Activated naive CD8-positive, alpha-beta T cell (primary cell): Measurements from ENCODE around the gene RNASET2.
"Not testable (repeated sequence)": the region's sequence is repeated elsewhere in the genome, so short reads cannot be mapped to it uniquely, and the experiment has no call there.

ENCODE experiments used
- H3K27ac Mint-ChIP-seq: one replicate; pipeline ENCODE4 v1.8.0; 2021; ENCODE audit warnings: mixed read lengths
- H3K27me3 Mint-ChIP-seq: one replicate; pipeline ENCODE4 v1.8.0; 2021; ENCODE audit warnings: mixed read lengths
- H3K36me3 Mint-ChIP-seq: one replicate; pipeline ENCODE4 v1.8.0; 2021; ENCODE audit warnings: mixed read lengths
- H3K4me1 Mint-ChIP-seq: one replicate; pipeline ENCODE4 v1.8.0; 2021; ENCODE audit warnings: low read depth, mixed read lengths
- H3K4me3 Mint-ChIP-seq: one replicate; pipeline ENCODE4 v1.8.0; 2021; ENCODE audit warnings: mild to moderate bottlenecking, mixed read lengths
- H3K9me3 Mint-ChIP-seq: one replicate; pipeline ENCODE4 v1.8.0; 2021; ENCODE audit warnings: low read depth, mixed read lengths

RNASET2 gene

GRCh38 chr6:166955865-166956443 is 396 bp downstream of the RNASET2 start:
- peaks cover 74% of the 10 kb centered on the region for H3K4me1 Mint-ChIP-seq
- no peaks in the 10 kb centered on the region for H3K27me3 Mint-ChIP-seq
- H3K36me3 Mint-ChIP-seq, result no peaks in the 10 kb centered on the region
- H3K27ac Mint-ChIP-seq, result peak overlapping the region; percentile 91
- peak overlapping the region; percentile 93 for H3K4me3 Mint-ChIP-seq
- no peaks in the 10 kb centered on the region for H3K9me3 Mint-ChIP-seq

DNA sequence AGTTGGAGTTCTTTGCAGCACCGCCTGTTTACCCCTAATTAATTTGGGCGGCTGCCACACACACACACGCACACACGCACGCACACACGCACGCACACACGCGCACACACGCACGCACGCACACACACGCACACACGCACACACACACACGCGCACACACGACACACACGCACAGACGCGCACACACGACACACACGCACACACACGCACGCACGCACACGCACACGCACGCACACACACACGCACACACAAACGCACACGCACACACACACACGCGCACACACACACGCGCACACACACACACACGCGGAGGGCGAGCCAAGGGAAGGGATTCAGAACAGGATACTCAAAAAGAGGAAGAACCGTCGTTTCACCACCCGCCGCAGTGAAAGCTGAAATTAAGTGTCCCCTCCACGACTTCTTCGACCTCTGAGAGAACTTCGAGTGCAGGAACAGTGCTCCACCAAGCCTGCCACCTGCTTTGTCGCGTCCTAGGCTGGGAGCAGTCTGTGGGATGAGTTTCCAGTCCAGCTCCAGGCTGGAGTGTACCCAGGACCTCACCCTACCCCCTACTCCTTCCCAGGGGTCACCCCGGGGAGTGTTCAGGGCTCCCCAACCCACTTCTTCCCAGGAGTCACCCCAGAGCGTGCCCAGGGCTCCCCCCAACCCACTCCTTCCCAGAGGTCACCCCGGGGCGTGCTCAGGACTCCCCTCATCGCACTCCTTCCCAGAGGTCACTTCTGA is 1.1 kb downstream of the RNASET2 start:
- Mint-ChIP-seq H3K27ac (peak overlapping the region; percentile 91), H3K36me3 (peaks cover 4% of the 10 kb centered on the region), H3K27me3 (no peaks in the 10 kb centered on the region), H3K9me3 (no peaks in the 10 kb centered on the region), H3K4me1 (peaks cover 77% of the 10 kb centered on the region), H3K4me3 (peak overlapping the region; percentile 93)

DNA sequence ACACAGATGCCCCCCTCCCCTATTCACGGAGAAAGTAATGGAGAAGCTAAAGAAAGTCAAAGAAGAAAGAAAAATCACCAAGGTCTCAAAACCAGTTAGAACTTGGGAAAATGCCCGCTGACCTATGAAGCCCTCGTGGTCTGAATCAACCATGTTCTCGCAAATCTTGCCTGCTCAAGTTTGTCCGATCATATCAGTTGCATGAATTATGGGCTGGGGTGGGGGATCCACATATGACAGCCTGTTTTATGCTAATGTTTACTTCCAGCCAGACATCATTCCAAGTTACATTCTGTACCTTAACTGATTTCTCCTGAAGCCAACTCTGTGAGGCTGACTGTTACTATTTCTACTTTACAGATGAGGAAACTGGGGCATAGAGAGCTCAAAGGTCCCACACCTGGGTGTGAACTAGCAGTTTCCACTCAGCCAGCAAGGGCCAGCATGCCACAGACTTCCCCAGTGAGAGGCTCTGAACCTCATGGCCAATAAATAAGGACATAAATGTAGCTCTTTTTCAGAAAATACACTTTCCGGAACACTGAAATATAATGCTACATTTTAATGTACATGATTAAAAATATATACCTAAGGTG is 2.1 kb downstream of the RNASET2 start:
- H3K27ac Mint-ChIP-seq, result peak overlapping the region; percentile 93
- peaks cover 4% of the 10 kb centered on the region for H3K36me3 Mint-ChIP-seq
- peaks cover 77% of the 10 kb centered on the region for H3K4me1 Mint-ChIP-seq
- H3K27me3 Mint-ChIP-seq, result no peaks in the 10 kb centered on the region
- no peaks in the 10 kb centered on the region for H3K9me3 Mint-ChIP-seq
- H3K4me3 Mint-ChIP-seq, result peak overlapping the region; percentile 93

DNA sequence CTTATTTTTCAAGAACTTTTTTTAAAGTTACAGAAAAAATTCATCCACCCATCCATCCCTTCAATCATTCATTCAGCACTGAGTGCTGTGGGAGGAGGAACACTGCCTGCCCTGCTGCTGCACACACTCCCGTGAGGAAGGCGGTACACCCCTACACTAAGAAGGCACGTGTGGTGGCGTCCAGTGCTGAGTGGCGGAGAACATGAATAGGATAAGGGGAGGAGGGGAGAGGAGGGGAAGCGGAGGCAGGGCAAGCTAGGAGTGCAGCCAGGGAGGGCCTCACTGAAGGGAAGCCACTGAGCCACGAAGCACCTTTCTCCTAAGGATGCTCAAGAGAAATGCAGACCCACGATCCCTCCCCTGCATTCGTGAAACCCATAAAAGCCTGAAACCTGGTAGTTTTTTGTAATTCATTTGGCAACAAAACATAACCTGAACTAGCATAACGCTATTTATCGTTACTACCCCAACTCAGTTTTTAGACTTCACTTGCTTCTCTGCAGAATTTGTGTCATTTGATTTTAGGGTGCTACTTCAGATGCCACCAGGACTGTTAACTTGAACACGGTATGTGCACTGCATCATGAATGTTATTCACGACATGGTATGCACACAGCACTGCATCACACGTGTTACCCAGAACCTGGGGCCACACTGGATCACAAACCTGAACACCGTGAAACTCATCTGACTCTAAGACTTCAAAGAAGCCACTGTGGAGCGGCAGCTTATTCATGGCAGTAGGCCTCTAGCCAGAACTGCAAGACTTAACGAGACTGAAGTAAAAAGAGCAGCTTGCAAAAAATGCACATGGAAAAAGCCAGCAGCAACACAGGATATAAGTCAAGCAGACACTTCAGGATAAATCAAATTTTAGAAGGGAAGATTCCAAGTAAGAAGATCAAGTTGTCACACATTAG is 3.5 kb downstream of the RNASET2 start:
- H3K27me3 Mint-ChIP-seq, result no peaks in the 10 kb centered on the region
- peak overlapping the region; percentile 93 for H3K4me3 Mint-ChIP-seq
- H3K36me3 Mint-ChIP-seq, result peaks cover 4% of the 10 kb centered on the region

GRCh38 chr6:166952121-166952520 is 4.2 kb downstream of the RNASET2 start:
- Mint-ChIP-seq H3K27ac (peak overlapping the region; percentile 85), H3K4me3 (peak overlapping the region; percentile 68), H3K9me3 (no peaks in the 10 kb centered on the region), H3K4me1 (peaks cover 61% of the 10 kb centered on the region), H3K27me3 (no peaks in the 10 kb centered on the region), H3K36me3 (peaks cover 4% of the 10 kb centered on the region)

More for the DNA sequence above, 3.5 kb downstream of the RNASET2 start:
- peaks cover 66% of the 10 kb centered on the region for H3K4me1 Mint-ChIP-seq
- peak overlapping the region; percentile 93 for H3K27ac Mint-ChIP-seq
- no peaks in the 10 kb centered on the region for H3K9me3 Mint-ChIP-seq

DNA sequence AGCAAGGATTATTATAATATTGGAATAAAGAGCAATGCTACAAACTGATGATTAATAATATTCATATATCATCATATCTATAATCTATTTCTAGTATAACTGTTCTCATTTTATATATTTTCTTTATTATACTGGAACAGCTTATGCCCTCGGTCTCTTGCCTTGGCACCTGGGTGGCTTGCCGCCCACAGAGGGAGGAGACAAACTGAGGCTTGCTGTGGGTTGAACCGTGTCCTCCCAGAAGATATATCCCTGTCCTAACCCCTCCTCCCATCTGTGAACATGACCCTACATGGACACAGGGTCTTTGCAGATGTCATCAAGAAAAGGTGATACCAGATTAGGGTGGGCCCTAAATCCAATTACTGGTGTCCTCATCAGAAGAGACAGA is 4.7 kb downstream of the RNASET2 start:
- H3K36me3 Mint-ChIP-seq, result peaks cover 4% of the 10 kb centered on the region
- H3K4me1 Mint-ChIP-seq, result peaks cover 61% of the 10 kb centered on the region
- no peaks in the 10 kb centered on the region for H3K9me3 Mint-ChIP-seq
- peak overlapping the region; percentile 82 for H3K4me3 Mint-ChIP-seq
- peak overlapping the region; percentile 95 for H3K27ac Mint-ChIP-seq
- H3K27me3 Mint-ChIP-seq, result no peaks in the 10 kb centered on the region

DNA sequence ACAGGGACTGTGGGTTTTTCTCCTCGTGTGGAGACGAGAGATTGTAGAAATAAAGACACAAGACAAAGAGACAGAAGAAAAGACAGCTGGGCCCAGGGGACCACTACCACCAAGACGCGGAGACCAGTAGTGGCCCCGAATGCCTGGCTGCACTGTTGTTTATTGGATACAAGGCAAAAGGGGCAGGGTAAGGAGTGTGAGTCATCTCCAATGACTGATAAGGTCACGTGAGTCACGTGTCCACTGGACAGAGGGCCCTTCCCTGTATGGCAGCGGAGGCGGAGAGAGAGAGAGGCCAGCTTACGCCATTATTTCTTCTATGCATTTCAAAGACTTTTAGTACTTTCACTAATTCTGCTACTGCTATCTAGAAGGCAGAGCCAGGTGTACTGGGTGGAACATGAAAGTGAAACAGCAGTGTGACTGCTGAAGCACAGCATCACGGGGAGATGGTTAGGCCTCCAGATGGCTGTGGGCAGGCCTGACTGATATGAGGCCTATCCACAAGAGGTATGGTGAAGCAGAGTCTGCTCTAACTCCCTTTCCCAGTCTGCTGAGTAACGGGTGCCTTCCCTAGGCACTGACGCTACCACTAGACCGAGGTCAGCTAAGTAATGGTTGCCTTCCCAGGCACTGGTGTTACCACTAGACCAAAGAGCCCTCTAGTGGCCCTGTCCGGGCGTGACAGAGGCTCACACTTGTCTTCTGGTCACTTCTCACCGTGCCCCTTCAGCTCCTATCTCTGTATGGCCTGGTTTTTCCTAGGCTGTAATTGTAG is 5.3 kb downstream of the RNASET2 start:
- Mint-ChIP-seq H3K27ac (peak overlapping the region; percentile 95), H3K4me3 (peak overlapping the region; percentile 82), H3K4me1 (peaks cover 61% of the 10 kb centered on the region)
- not testable (repeated sequence) for H3K27me3 Mint-ChIP-seq, H3K9me3 Mint-ChIP-seq, H3K36me3 Mint-ChIP-seq

- Mint-ChIP-seq H3K36me3 (peaks cover 6% of the 10 kb centered on the region), H3K4me1 (peaks cover 60% of the 10 kb centered on the region)
Measured at GRCh38 chr6:166950443-166950821, 5.9 kb downstream of the RNASET2 start.

GRCh38 chr6:166949528-166950442 is 6.6 kb downstream of the RNASET2 start:
- peaks cover 55% of the 10 kb centered on the region for H3K4me1 Mint-ChIP-seq
- peaks cover 9% of the 10 kb centered on the region for H3K36me3 Mint-ChIP-seq
- peak overlapping the region; percentile 82 for H3K4me3 Mint-ChIP-seq

More at GRCh38 chr6:166950443-166950821, 5.9 kb downstream of the RNASET2 start:
- H3K9me3 Mint-ChIP-seq, result no peaks in the 10 kb centered on the region
- H3K27me3 Mint-ChIP-seq, result no peaks in the 10 kb centered on the region
- H3K27ac Mint-ChIP-seq, result peak overlapping the region; percentile 95
- peak overlapping the region; percentile 82 for H3K4me3 Mint-ChIP-seq

GRCh38 chr6:166948724-166949123 is 7.6 kb downstream of the RNASET2 start:
- H3K9me3 Mint-ChIP-seq, H3K36me3 Mint-ChIP-seq, H3K27ac Mint-ChIP-seq, H3K4me3 Mint-ChIP-seq, H3K27me3 Mint-ChIP-seq: not testable (repeated sequence)
- H3K4me1 Mint-ChIP-seq, result peaks cover 47% of the 10 kb centered on the region

More at GRCh38 chr6:166949528-166950442, 6.6 kb downstream of the RNASET2 start:
- Mint-ChIP-seq H3K27ac (peak overlapping the region; percentile 95), H3K27me3 (no peaks in the 10 kb centered on the region), H3K9me3 (no peaks in the 10 kb centered on the region)

DNA sequence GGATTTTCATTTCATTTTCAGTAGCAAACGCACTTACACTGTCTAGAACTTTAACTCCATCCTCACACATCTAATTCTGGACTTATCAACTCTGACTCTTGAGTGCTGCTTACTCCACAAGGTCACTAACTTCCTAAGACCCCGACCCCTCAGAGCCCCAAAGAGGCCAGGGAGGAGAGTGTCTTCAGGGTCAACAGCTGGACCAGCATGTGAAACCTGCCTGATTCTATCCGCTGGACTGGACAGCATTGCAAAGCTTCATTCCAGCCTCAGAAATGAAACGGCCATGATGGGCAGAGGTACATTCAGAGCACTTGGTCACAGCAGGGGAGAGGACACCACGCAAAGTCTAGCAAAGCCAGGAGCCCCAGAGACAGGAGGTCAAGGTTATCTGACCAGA is 9.1 kb downstream of the RNASET2 start:
- H3K4me1 Mint-ChIP-seq, result peaks cover 42% of the 10 kb centered on the region
- no peak overlapping the region for H3K27ac Mint-ChIP-seq
- H3K4me3 Mint-ChIP-seq, result no peak overlapping the region
- H3K9me3 Mint-ChIP-seq, result no peaks in the 10 kb centered on the region
- peaks cover 9% of the 10 kb centered on the region for H3K36me3 Mint-ChIP-seq
- no peaks in the 10 kb centered on the region for H3K27me3 Mint-ChIP-seq

- peaks cover 9% of the 10 kb centered on the region for H3K36me3 Mint-ChIP-seq
- no peaks in the 10 kb centered on the region for H3K27me3 Mint-ChIP-seq
- peaks cover 38% of the 10 kb centered on the region for H3K4me1 Mint-ChIP-seq
- H3K27ac Mint-ChIP-seq, result peak overlapping the region; percentile 22
- H3K9me3 Mint-ChIP-seq, result no peaks in the 10 kb centered on the region
- H3K4me3 Mint-ChIP-seq, result no peak overlapping the region
Measured at GRCh38 chr6:166946125-166946524, 10.2 kb downstream of the RNASET2 start.

- H3K36me3 Mint-ChIP-seq, result peaks cover 4% of the 10 kb centered on the region
Measured at GRCh38 chr6:166944666-166945256, 11.6 kb downstream of the RNASET2 start.

More at GRCh38 chr6:166944666-166945256, 11.6 kb downstream of the RNASET2 start:
- H3K27ac Mint-ChIP-seq, result no peak overlapping the region
- no peaks in the 10 kb centered on the region for H3K27me3 Mint-ChIP-seq
- H3K4me1 Mint-ChIP-seq, result peaks cover 26% of the 10 kb centered on the region
- H3K4me3 Mint-ChIP-seq, result no peak overlapping the region
- no peaks in the 10 kb centered on the region for H3K9me3 Mint-ChIP-seq
